HEK293 (cell line): ENCODE results near the gene FNDC3A.
A peak's percentile ranks its signal among the peaks of the same experiment; 100 is the strongest.

ENCODE experiments used
- CTCF ChIA-PET: fragments of 350-600 bp; formaldehyde crosslinking; extraction: SDS; loops from one replicate; lab custom pipeline; 2021; ENCODE audit warnings: antibody characterized with exemption; lab: Yijun Ruan, JAX
- POLR2A ChIA-PET: fragments of 300-600 bp; formaldehyde crosslinking; extraction: SDS; loops from one replicate; lab custom pipeline; 2020; ENCODE audit warnings: antibody characterized with exemption, inconsistent platforms; lab: Yijun Ruan, JAX
- H3K27ac ChIP-seq: fragments of 200-500 bp; sonication (Bioruptor generic); 2 replicates; pipeline ENCODE4 v1.5.1; 2014; ENCODE audit warnings: low read depth, low read length, control low read depth, inconsistent platforms; ENCODE audit errors: extremely low read depth
- H3K36me3 ChIP-seq, 2 experiments: fragments of 200-500 bp in 1 of 2; sonication (Bioruptor generic) in 1 of 2; 1 replicate in 1 of 2; 2 replicates in 1 of 2; pipeline ENCODE4 v1.5.1; 2014 to 2017; ENCODE audit warnings: inconsistent platforms in 2 of 2, low read length in 2 of 2; ENCODE audit not compliant: control insufficient read depth in 2 of 2, insufficient read depth in 1 of 2
- H3K4me1 ChIP-seq: fragments of 200-500 bp; sonication (Bioruptor generic); 2 replicates; pipeline ENCODE4 v1.5.1; 2014; ENCODE audit warnings: mild to moderate bottlenecking, low read length, inconsistent platforms; ENCODE audit not compliant: control insufficient read depth, insufficient read depth
- H3K4me3 ChIP-seq: 2 replicates; pipeline ENCODE4 v1.5.1; 2011; ENCODE audit warnings: low read depth, mild to moderate bottlenecking, control low read depth, low read length, moderate library complexity
- H3K9me3 ChIP-seq: fragments of 200-500 bp; sonication (Bioruptor generic); 2 replicates; pipeline ENCODE4 v1.5.1; 2014; ENCODE audit warnings: low read depth, low read length, inconsistent platforms; ENCODE audit not compliant: control insufficient read depth, insufficient read depth
- ATF2 ChIP-seq: fragments of 450-650 bp; formaldehyde crosslinking; IDR thresholded peaks from 2 replicates; pipeline ENCODE4 v1.5.1; 2016; ENCODE audit warnings: missing biosample characterization, missing genetic modification characterization, low read depth
- CTCF ChIP-seq: fragments of 450-650 bp; formaldehyde crosslinking; IDR thresholded peaks from 2 replicates; pipeline ENCODE4 v1.5.1; 2016; ENCODE audit warnings: missing biosample characterization, missing genetic modification characterization
- PRDM1 ChIP-seq: fragments of 450-650 bp; formaldehyde crosslinking; IDR thresholded peaks from 2 replicates; pipeline ENCODE4; 2016; ENCODE audit warnings: missing biosample characterization, missing genetic modification characterization
- ZBTB1 ChIP-seq: fragments of 450-650 bp; formaldehyde crosslinking; IDR thresholded peaks from 2 replicates; pipeline ENCODE4 v1.5.1; 2016; ENCODE audit warnings: missing biosample characterization, missing genetic modification characterization
- ZBTB48 ChIP-seq: fragments of 450-650 bp; formaldehyde crosslinking; IDR thresholded peaks from 2 replicates; pipeline ENCODE4 v1.5.1; 2016; ENCODE audit warnings: missing biosample characterization, missing genetic modification characterization
- ZNF155 ChIP-seq: fragments of 450-650 bp; formaldehyde crosslinking; IDR thresholded peaks from 2 replicates; pipeline ENCODE4 v1.5.1; 2016; ENCODE audit warnings: missing biosample characterization, missing genetic modification characterization
- ZNF169 ChIP-seq: fragments of 450-650 bp; formaldehyde crosslinking; IDR thresholded peaks from 2 replicates; pipeline ENCODE4 v1.5.1; 2016; ENCODE audit warnings: missing biosample characterization, missing genetic modification characterization
- ZNF26 ChIP-seq: fragments of 450-650 bp; formaldehyde crosslinking; IDR thresholded peaks from 2 replicates; pipeline ENCODE4 v1.5.1; 2016; ENCODE audit warnings: missing biosample characterization, missing genetic modification characterization
- ZNF366 ChIP-seq: fragments of 450-650 bp; formaldehyde crosslinking; conservative IDR thresholded peaks from 2 replicates; pipeline ENCODE4 v1.5.1; 2016; ENCODE audit warnings: missing biosample characterization, missing genetic modification characterization
- ZNF394 ChIP-seq: fragments of 450-650 bp; formaldehyde crosslinking; IDR thresholded peaks from 2 replicates; pipeline ENCODE4 v1.5.1; 2016; ENCODE audit warnings: missing biosample characterization, missing genetic modification characterization, mild to moderate bottlenecking, moderate library complexity, borderline replicate concordance
- ZNF473 ChIP-seq: fragments of 450-650 bp; formaldehyde crosslinking; IDR thresholded peaks from 2 replicates; pipeline ENCODE4 v1.5.1; 2017; ENCODE audit warnings: missing biosample characterization, missing genetic modification characterization
- ZNF610 ChIP-seq: fragments of 450-650 bp; formaldehyde crosslinking; IDR thresholded peaks from 2 replicates; pipeline ENCODE4 v1.5.1; 2016; ENCODE audit warnings: missing biosample characterization, missing genetic modification characterization, borderline replicate concordance
- ZNF645 ChIP-seq: fragments of 450-650 bp; formaldehyde crosslinking; IDR thresholded peaks from 2 replicates; pipeline ENCODE4; 2016; ENCODE audit warnings: missing biosample characterization, missing genetic modification characterization
- ZNF791 ChIP-seq: fragments of 450-650 bp; formaldehyde crosslinking; IDR thresholded peaks from 2 replicates; pipeline ENCODE4 v1.5.1; 2016; ENCODE audit warnings: missing biosample characterization, missing genetic modification characterization

Gene FNDC3A

GRCh38 chr13:49110913-49111170, 135.1 kb downstream of the FNDC3A start:
- H3K27ac ChIP-seq: no peak overlapping the region
- ChIA-PET CTCF (no interaction called here), POLR2A (no interaction called here)
- H3K9me3 ChIP-seq: no peaks in the 10 kb centered on the region
- H3K4me1 ChIP-seq: peaks cover 2% of the 10 kb centered on the region; the same call in 1 of the 2 replicates
- peak overlapping the region; percentile 59 for H3K4me3 ChIP-seq
- H3K36me3 ChIP-seq: peaks cover 0 to 8% of the 10 kb centered on the region in 2 experiments; a peak in 1 of 3 replicates
- TF ChIP-seq ZNF26 (tag by site-specific recombination): no peak
- TF ChIP-seq CTCF (tag by site-specific recombination): no peak
- TF ChIP-seq ZNF610 (tag by site-specific recombination): no peak
- TF ChIP-seq ZBTB48 (tag by site-specific recombination): no peak
- no peak for TF ChIP-seq ZNF473 (tag by site-specific recombination)
- TF ChIP-seq ZNF645 (tag by site-specific recombination): no peak
- no peak for TF ChIP-seq ZNF394 (tag by site-specific recombination)
- no peak for TF ChIP-seq ZBTB1 (tag by site-specific recombination)
- no peak for TF ChIP-seq ZNF169
- no peak for TF ChIP-seq ZNF155 (tag by site-specific recombination)

- Histone ChIP-seq H3K4me1 (peaks cover 2% of the 10 kb centered on the region; the same call in 1 of the 2 replicates), H3K27ac (no peak overlapping the region), H3K9me3 (no peaks in the 10 kb centered on the region), H3K4me3 (no peak overlapping the region), H3K36me3 (peaks cover 0 to 16% of the 10 kb centered on the region in 2 experiments; a peak in 1 of 3 replicates)
- POLR2A ChIA-PET: no interaction called here
- CTCF ChIA-PET: interaction anchor here (0.5 kb wide), 2 partner anchors 288 to 494 kb away, joined by 3 read pairs; no protein-coding TSS in a partner anchor
- TF ChIP-seq ZNF791 (tag by site-specific recombination): no peak
- TF ChIP-seq ZNF366 (tag by site-specific recombination): peak; percentile 51; the same call in 1 of the 2 replicates
- TF ChIP-seq ATF2 (tag by site-specific recombination): no peak
- peak; percentile 100 for TF ChIP-seq PRDM1 (tag by site-specific recombination)
These were observed 137.2 kb downstream of the FNDC3A start for GRCh38 chr13:49112782-49113525.
